ENCODE measurements around the gene GPR82. TPM values are rescaled to one million over a fixed set of nuclear protein-coding genes. Genes with fewer than 3 reads are reported as not detected.

GPR82 gene
- total and polyA plus RNA-seq, 10 of the 15 experiments (the other 5 are each of a cell fraction or from before 2014, with no cell fraction given), result 0.23 to 1.7 (median 0.56) TPM

DNA sequence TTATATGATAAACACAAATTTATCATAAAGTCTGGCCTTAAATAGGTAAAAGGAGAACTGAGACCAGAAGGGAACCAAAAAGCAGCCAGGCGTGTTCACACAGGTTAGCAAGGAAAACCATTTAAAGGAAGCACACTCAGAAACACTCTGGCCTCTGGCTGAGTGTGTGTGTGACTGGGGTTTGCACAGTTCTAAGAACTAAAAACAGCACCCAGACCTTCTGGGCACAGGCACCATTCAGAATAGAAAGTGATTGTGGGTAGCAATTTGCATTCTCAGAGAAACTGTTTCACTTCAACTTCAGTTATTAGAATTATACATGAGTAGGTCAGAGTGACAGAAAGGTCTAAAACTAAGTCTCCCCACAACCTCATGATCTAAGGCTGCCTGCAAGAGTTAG lies 10.0 kb downstream of the GPR82 start:
- Histone ChIP-seq H3K27me3 (replicated peaks in 1 of 2; ENCODE audit: control insufficient read depth in 2 of 2, insufficient read depth in 2 of 2, low read length in 1 of 2) (no peaks in the 10 kb centered on the region), H3K4me1 (ENCODE audit: control insufficient read depth, insufficient read depth, low read length) (peaks cover 10% of the 10 kb centered on the region)
- TF ChIP-seq, protein P1, sequence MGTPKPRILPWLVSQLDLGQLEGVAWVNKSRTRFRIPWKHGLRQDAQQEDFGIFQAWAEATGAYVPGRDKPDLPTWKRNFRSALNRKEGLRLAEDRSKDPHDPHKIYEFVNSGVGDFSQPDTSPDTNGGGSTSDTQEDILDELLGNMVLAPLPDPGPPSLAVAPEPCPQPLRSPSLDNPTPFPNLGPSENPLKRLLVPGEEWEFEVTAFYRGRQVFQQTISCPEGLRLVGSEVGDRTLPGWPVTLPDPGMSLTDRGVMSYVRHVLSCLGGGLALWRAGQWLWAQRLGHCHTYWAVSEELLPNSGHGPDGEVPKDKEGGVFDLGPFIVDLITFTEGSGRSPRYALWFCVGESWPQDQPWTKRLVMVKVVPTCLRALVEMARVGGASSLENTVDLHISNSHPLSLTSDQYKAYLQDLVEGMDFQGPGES (IDR thresholded peaks at IDR 0.05), result no peak
- TF ChIP-seq, protein P2, sequence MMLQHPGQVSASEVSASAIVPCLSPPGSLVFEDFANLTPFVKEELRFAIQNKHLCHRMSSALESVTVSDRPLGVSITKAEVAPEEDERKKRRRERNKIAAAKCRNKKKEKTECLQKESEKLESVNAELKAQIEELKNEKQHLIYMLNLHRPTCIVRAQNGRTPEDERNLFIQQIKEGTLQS (IDR thresholded peaks at IDR 0.05; ENCODE audit: borderline replicate concordance, extremely low read depth, low read depth, low read length), result no peak
- TF ChIP-seq, protein P3, sequence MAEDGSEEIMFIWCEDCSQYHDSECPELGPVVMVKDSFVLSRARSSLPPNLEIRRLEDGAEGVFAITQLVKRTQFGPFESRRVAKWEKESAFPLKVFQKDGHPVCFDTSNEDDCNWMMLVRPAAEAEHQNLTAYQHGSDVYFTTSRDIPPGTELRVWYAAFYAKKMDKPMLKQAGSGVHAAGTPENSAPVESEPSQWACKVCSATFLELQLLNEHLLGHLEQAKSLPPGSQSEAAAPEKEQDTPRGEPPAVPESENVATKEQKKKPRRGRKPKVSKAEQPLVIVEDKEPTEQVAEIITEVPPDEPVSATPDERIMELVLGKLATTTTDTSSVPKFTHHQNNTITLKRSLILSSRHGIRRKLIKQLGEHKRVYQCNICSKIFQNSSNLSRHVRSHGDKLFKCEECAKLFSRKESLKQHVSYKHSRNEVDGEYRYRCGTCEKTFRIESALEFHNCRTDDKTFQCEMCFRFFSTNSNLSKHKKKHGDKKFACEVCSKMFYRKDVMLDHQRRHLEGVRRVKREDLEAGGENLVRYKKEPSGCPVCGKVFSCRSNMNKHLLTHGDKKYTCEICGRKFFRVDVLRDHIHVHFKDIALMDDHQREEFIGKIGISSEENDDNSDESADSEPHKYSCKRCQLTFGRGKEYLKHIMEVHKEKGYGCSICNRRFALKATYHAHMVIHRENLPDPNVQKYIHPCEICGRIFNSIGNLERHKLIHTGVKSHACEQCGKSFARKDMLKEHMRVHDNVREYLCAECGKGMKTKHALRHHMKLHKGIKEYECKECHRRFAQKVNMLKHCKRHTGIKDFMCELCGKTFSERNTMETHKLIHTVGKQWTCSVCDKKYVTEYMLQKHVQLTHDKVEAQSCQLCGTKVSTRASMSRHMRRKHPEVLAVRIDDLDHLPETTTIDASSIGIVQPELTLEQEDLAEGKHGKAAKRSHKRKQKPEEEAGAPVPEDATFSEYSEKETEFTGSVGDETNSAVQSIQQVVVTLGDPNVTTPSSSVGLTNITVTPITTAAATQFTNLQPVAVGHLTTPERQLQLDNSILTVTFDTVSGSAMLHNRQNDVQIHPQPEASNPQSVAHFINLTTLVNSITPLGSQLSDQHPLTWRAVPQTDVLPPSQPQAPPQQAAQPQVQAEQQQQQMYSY (CRISPR knock-in tag; IDR thresholded peaks at IDR 0.05), result no peak
- TF ChIP-seq NFIC (IDR thresholded peaks at IDR 0.05; ENCODE audit: low read depth, low read length) (peak; percentile 93), RCOR1 (conservative IDR thresholded peaks at IDR 0.05; ENCODE audit: low read depth, low read length) (no peak), HDGF (IDR thresholded peaks at IDR 0.05) (no peak), BACH1 (IDR thresholded peaks at IDR 0.05; ENCODE audit: borderline replicate concordance) (peak; percentile 51; the same call in 1 of the 2 replicates), TBL1XR1 (IDR thresholded peaks at IDR 0.05; ENCODE audit: low read depth, low read length) (peak; percentile 96), POU2F2 (IDR thresholded peaks at IDR 0.05; ENCODE audit: borderline replicate concordance, low read depth, low read length) (peak; percentile 98), TCF7 (IDR thresholded peaks at IDR 0.05; ENCODE audit: borderline replicate concordance) (no peak), FOXK2 (IDR thresholded peaks at IDR 0.05) (no peak), NR2F1 (conservative IDR thresholded peaks at IDR 0.05) (peak; percentile 86), TCF12 (IDR thresholded peaks at IDR 0.05; ENCODE audit: low read depth, low read length) (peak; percentile 60; the same call in 1 of the 2 replicates), BCL11A (IDR thresholded peaks at IDR 0.05; ENCODE audit: low read depth, low read length) (peak; percentile 52; the same call in 1 of the 2 replicates)
- TF ChIP-seq, protein P4, sequence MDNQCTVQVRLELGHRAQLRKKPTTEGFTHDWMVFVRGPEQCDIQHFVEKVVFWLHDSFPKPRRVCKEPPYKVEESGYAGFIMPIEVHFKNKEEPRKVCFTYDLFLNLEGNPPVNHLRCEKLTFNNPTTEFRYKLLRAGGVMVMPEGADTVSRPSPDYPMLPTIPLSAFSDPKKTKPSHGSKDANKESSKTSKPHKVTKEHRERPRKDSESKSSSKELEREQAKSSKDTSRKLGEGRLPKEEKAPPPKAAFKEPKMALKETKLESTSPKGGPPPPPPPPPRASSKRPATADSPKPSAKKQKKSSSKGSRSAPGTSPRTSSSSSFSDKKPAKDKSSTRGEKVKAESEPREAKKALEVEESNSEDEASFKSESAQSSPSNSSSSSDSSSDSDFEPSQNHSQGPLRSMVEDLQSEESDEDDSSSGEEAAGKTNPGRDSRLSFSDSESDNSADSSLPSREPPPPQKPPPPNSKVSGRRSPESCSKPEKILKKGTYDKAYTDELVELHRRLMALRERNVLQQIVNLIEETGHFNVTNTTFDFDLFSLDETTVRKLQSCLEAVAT (IDR thresholded peaks at IDR 0.05), result no peak
- TF ChIP-seq, protein P5, sequence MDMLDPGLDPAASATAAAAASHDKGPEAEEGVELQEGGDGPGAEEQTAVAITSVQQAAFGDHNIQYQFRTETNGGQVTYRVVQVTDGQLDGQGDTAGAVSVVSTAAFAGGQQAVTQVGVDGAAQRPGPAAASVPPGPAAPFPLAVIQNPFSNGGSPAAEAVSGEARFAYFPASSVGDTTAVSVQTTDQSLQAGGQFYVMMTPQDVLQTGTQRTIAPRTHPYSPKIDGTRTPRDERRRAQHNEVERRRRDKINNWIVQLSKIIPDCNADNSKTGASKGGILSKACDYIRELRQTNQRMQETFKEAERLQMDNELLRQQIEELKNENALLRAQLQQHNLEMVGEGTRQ (IDR thresholded peaks at IDR 0.05; ENCODE audit: borderline replicate concordance, low read depth, low read length), result no peak
- TF ChIP-seq, protein P6, sequence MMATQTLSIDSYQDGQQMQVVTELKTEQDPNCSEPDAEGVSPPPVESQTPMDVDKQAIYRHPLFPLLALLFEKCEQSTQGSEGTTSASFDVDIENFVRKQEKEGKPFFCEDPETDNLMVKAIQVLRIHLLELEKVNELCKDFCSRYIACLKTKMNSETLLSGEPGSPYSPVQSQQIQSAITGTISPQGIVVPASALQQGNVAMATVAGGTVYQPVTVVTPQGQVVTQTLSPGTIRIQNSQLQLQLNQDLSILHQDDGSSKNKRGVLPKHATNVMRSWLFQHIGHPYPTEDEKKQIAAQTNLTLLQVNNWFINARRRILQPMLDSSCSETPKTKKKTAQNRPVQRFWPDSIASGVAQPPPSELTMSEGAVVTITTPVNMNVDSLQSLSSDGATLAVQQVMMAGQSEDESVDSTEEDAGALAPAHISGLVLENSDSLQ (IDR thresholded peaks at IDR 0.05), result peak; percentile 83

More for the DNA sequence above, 10.0 kb downstream of the GPR82 start:
- BruUV-seq (replicated peaks), result no TSS peak
- H3K27ac ChIP-seq (ENCODE audit: control insufficient read depth, insufficient read depth), result peak overlapping the region; percentile 28; the same call in 1 of the 2 replicates
- RAD21 ChIA-PET (ENCODE audit: unreplicated experiment), result no interaction called here
- 0% methylated on average over 1 of the region's 1 CpG for WGBS (ENCODE audit: insufficient coverage, insufficient replicate concordance, low lambda C conversion rate, missing lambda C conversion rate)
- no peak overlapping the region for H3K9ac ChIP-seq (ENCODE audit: control insufficient read depth, insufficient read depth, low read length)
- ATAC-seq, result peak; percentile 97
- no peaks in the 10 kb centered on the region for H3K36me3 ChIP-seq (ENCODE audit: control insufficient read depth in 2 of 2, insufficient read depth in 2 of 2, low read length in 1 of 2)
- intact Hi-C loops (cut with micrococcal nuclease; ENCODE audit: unreplicated experiment) (loop anchor here (1.0 to 10.0 kb wide), 4 partner anchors 14 to 399 kb away; partner anchors contain the start of gene DDX3X), in situ Hi-C loops (cut with MboI) (no loop called here)
- H3K4me2 ChIP-seq (ENCODE audit: control insufficient read depth, insufficient read depth), result peak overlapping the region; percentile 56; the same call in 1 of the 2 replicates
- peak; percentile 90 for DNase-seq (ENCODE audit: low read depth, low spot score)
- SMC1A ChIA-PET (ENCODE audit: uncharacterized antibody, unreplicated experiment), result no interaction called here
- H3K9me3 ChIP-seq (replicated peaks; ENCODE audit: control insufficient read depth, insufficient read depth, low read length), result no peaks in the 10 kb centered on the region
- no peak overlapping the region for H2AFZ ChIP-seq (ENCODE audit: control insufficient read depth, low read depth, low read length)
- CTCF ChIA-PET, result no interaction called here
- H3K79me2 ChIP-seq (ENCODE audit: control insufficient read depth, insufficient read depth, low read length), result no peaks in the 10 kb centered on the region
- no peak overlapping the region for H3K4me3 ChIP-seq
- POLR2A ChIA-PET, result no interaction called here
- no peaks in the 10 kb centered on the region for H4K20me1 ChIP-seq (ENCODE audit: control insufficient read depth, insufficient read depth)
- FAIRE-seq, result peak; percentile 97

Data from GM12878 (cell line).